GM23248 (cell line): ENCODE measurements around the gene TANGO6. TPM values are rescaled to one million over a fixed set of nuclear protein-coding genes. Genes with fewer than 3 reads are reported as not detected.

ENCODE experiments used
- DNase-seq: peaks from one replicate; pipeline ENCODE4 v3.0.0-alpha.2; 2015
- H2AFZ ChIP-seq: fragments of 200-600 bp; sonication (generic); 2 replicates; pipeline ENCODE4 v1.6.1; 2016; ENCODE audit warnings: antibody characterized with exemption
- H3F3A ChIP-seq: fragments of 200-600 bp; sonication (generic); 2 replicates; pipeline ENCODE4 v1.6.1; 2016; ENCODE audit warnings: mild to moderate bottlenecking, antibody characterized with exemption, mixed run types; ENCODE audit not compliant: insufficient read depth
- H3K27ac ChIP-seq: fragments of 200-600 bp; sonication (generic); 2 replicates; pipeline ENCODE4 v1.5.1; 2016; ENCODE audit warnings: mild to moderate bottlenecking
- H3K27me3 ChIP-seq: fragments of 200-600 bp; sonication (generic); replicated peaks from 2 replicates; pipeline ENCODE4 v1.6.1; 2016; ENCODE audit warnings: mild to moderate bottlenecking; ENCODE audit not compliant: insufficient read depth
- H3K36me3 ChIP-seq: fragments of 200-600 bp; sonication (generic); 2 replicates; pipeline ENCODE4 v1.6.1; 2016; ENCODE audit warnings: low read depth, mild to moderate bottlenecking
- H3K4me1 ChIP-seq: fragments of 200-600 bp; sonication (generic); 2 replicates; pipeline ENCODE4 v1.6.1; 2016; ENCODE audit warnings: mild to moderate bottlenecking; ENCODE audit not compliant: insufficient read depth
- H3K4me2 ChIP-seq: fragments of 200-600 bp; sonication (generic); one replicate; pipeline ENCODE4 v1.6.1; 2016; ENCODE audit warnings: mild to moderate bottlenecking; ENCODE audit not compliant: unreplicated experiment
- H3K4me3 ChIP-seq: fragments of 200-600 bp; sonication (generic); 2 replicates; pipeline ENCODE4 v1.5.1; 2016; ENCODE audit warnings: mild to moderate bottlenecking
- H3K79me2 ChIP-seq: fragments of 200-600 bp; sonication (generic); 2 replicates; pipeline ENCODE4 v1.6.1; 2016; ENCODE audit warnings: mild to moderate bottlenecking; ENCODE audit not compliant: insufficient read depth
- H3K9ac ChIP-seq: fragments of 200-600 bp; sonication (generic); 2 replicates; pipeline ENCODE4 v1.6.1; 2016; ENCODE audit warnings: mild to moderate bottlenecking
- H3K9me2 ChIP-seq: fragments of 200-600 bp; sonication (generic); 2 replicates; pipeline ENCODE4 v1.6.1; 2016; ENCODE audit warnings: mixed run types, mild to moderate bottlenecking, moderate library complexity; ENCODE audit not compliant: insufficient read depth
- H3K9me3 ChIP-seq: fragments of 200-600 bp; sonication (generic); one replicate; pipeline ENCODE4 v1.6.1; 2017; ENCODE audit warnings: low read depth
- H4K20me1 ChIP-seq: fragments of 200-600 bp; sonication (generic); 2 replicates; pipeline ENCODE4 v1.6.0; 2016; ENCODE audit not compliant: insufficient read depth
- EZH2 ChIP-seq: fragments of 200-600 bp; sonication (generic); IDR thresholded peaks from 2 replicates; pipeline ENCODE4 v1.6.1; 2018; ENCODE audit warnings: antibody characterized with exemption, mild to moderate bottlenecking; ENCODE audit not compliant: insufficient read depth, poor library complexity, severe bottlenecking
- EZH2phosphoT487 ChIP-seq: fragments of 200-600 bp; sonication (generic); IDR thresholded peaks from 2 replicates; pipeline ENCODE4 v1.6.1; 2018; ENCODE audit warnings: antibody characterized with exemption, moderate library complexity, mild to moderate bottlenecking, low read depth; ENCODE audit not compliant: insufficient read depth
- WGBS, 2 experiments: methylation state at CpG; one replicate each; pipeline ENCODE4 v1.1.6; 2015 to 2017; ENCODE audit warnings: low lambda C conversion rate in 2 of 2, low coverage in 1 of 2; ENCODE audit errors: missing lambda C conversion rate in 2 of 2; 5-methylcytosine and 5-hydroxymethylcytosine counted together
- in situ Hi-C: fragments of 300-500 bp; cut with MboI; formaldehyde crosslinking; loops from 2 replicates; pipeline ENCODE4 v1.15.0; 2020
- polyA plus RNA-seq: library from polyadenylated mRNA; unstranded; fragments of >200 nt; fragmentation: Nextera tagmentation; extraction: Ambion mirVana; gene quantifications from 2 replicates; pipeline ENCODE4 v1.2.1, GENCODE V29; 2016
- total RNA-seq: library from RNA; depleted of rRNA; stranded (reverse); fragments of >200 nt; shearing (Covaris generic); gene quantifications from 2 replicates; pipeline ENCODE4 v1.2.3, GENCODE V29; 2014

The TANGO6 gene
- total and polyA plus RNA-seq, 2 experiments from 2014 or later = 7.8 to 12.8 TPM

GRCh38 chr16:69083306-69083941 lies 240.1 kb downstream of the TANGO6 start:
- 93% methylated on average over 14 to 16 of the region's 16 CpGs for WGBS, 2 experiments
- DNase-seq = no peak
- in situ Hi-C loops = no loop called here

GRCh38 chr16:69084289-69084688 lies 241.0 kb downstream of the TANGO6 start:
- Histone ChIP-seq H3F3A (no peaks in the 10 kb centered on the region), H3K79me2 (no peaks in the 10 kb centered on the region), H3K4me3 (no peak overlapping the region), H3K36me3 (no peaks in the 10 kb centered on the region), H4K20me1 (no peaks in the 10 kb centered on the region), H3K27me3 (no peaks in the 10 kb centered on the region), H3K4me1 (peaks cover 14% of the 10 kb centered on the region), H3K27ac (no peak overlapping the region), H3K9me3 (no peaks in the 10 kb centered on the region), H3K4me2 (no peak overlapping the region), H3K9me2 (no peaks in the 10 kb centered on the region), H2AFZ (no peak overlapping the region), H3K9ac (no peak overlapping the region)
- in situ Hi-C loops = no loop called here
- WGBS, 2 experiments = 83 to 91% methylated on average over 2 of the region's 2 CpGs
- no peak for TF ChIP-seq EZH2phosphoT487
- no peak for TF ChIP-seq EZH2
- peak; percentile 60 for DNase-seq

More at GRCh38 chr16:69083306-69083941, 240.1 kb downstream of the TANGO6 start:
- no peak overlapping the region for H3K4me3 ChIP-seq
- H3K27ac ChIP-seq = no peak overlapping the region
- H2AFZ ChIP-seq = no peak overlapping the region
- H3K79me2 ChIP-seq = no peaks in the 10 kb centered on the region
- no peaks in the 10 kb centered on the region for H3K27me3 ChIP-seq
- no peaks in the 10 kb centered on the region for H3K36me3 ChIP-seq
- H3K4me1 ChIP-seq = peaks cover 14% of the 10 kb centered on the region
- no peak overlapping the region for H3K9ac ChIP-seq
- no peak overlapping the region for H3K4me2 ChIP-seq
- H3K9me3 ChIP-seq = no peaks in the 10 kb centered on the region
- H3F3A ChIP-seq = no peaks in the 10 kb centered on the region
- no peaks in the 10 kb centered on the region for H4K20me1 ChIP-seq
- TF ChIP-seq EZH2 = no peak
- TF ChIP-seq EZH2phosphoT487 = no peak
- H3K9me2 ChIP-seq = no peaks in the 10 kb centered on the region

- no peaks in the 10 kb centered on the region for H3K9me3 ChIP-seq
- no peaks in the 10 kb centered on the region for H4K20me1 ChIP-seq
- no peaks in the 10 kb centered on the region for H3K27me3 ChIP-seq
- in situ Hi-C loops = no loop called here
- H3K27ac ChIP-seq = no peak overlapping the region
- no peak overlapping the region for H3K4me3 ChIP-seq
- no peaks in the 10 kb centered on the region for H3K36me3 ChIP-seq
- H3K4me2 ChIP-seq = no peak overlapping the region
- no peak overlapping the region for H2AFZ ChIP-seq
- H3K9me2 ChIP-seq = no peaks in the 10 kb centered on the region
- TF ChIP-seq EZH2 (no peak), EZH2phosphoT487 (no peak)
- no peaks in the 10 kb centered on the region for H3F3A ChIP-seq
- DNase-seq = no peak
- peaks cover 14% of the 10 kb centered on the region for H3K4me1 ChIP-seq
- no peaks in the 10 kb centered on the region for H3K79me2 ChIP-seq
- 83 to 87% methylated on average over 5 of the region's 5 CpGs for WGBS, 2 experiments
- H3K9ac ChIP-seq = no peak overlapping the region
Measured at GRCh38 chr16:69085032-69085695, 241.8 kb downstream of the TANGO6 start.

DNA sequence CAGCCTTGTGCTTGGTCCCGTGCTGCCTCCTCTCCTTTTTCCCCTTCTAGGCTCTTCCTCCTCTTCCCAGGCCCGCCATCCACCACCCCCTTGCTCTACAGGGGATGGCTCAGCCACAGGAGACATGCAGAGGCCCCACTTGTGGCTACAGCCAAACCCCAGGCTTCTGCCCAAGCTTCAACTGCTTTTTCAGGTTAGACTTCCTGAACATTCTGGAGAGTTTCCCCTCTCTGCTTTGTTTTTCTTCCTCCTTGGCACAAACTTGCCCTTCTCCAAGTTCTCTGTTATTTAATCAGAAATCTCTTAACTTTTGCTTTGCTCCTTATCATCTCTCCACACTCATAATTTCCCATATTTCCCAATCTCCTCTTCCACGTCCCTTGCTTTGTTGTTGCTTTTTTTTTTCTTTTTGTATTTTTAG lies 243.8 kb downstream of the TANGO6 start:
- Histone ChIP-seq H3K79me2 (no peaks in the 10 kb centered on the region), H2AFZ (no peak overlapping the region), H3K4me2 (no peak overlapping the region), H3K9me3 (no peaks in the 10 kb centered on the region), H3K4me1 (peaks cover 14% of the 10 kb centered on the region), H3F3A (no peaks in the 10 kb centered on the region), H3K9ac (no peak overlapping the region), H4K20me1 (no peaks in the 10 kb centered on the region), H3K4me3 (no peak overlapping the region), H3K27me3 (no peaks in the 10 kb centered on the region), H3K36me3 (no peaks in the 10 kb centered on the region), H3K27ac (no peak overlapping the region), H3K9me2 (no peaks in the 10 kb centered on the region)
- no peak for DNase-seq
- TF ChIP-seq EZH2 = no peak
- TF ChIP-seq EZH2phosphoT487 = no peak
- WGBS, 2 experiments = 83 to 88% methylated on average over 3 of the region's 3 CpGs
- in situ Hi-C loops = no loop called here
